ENCODE data around the gene SLC17A8.

SLC17A8 gene

DNA sequence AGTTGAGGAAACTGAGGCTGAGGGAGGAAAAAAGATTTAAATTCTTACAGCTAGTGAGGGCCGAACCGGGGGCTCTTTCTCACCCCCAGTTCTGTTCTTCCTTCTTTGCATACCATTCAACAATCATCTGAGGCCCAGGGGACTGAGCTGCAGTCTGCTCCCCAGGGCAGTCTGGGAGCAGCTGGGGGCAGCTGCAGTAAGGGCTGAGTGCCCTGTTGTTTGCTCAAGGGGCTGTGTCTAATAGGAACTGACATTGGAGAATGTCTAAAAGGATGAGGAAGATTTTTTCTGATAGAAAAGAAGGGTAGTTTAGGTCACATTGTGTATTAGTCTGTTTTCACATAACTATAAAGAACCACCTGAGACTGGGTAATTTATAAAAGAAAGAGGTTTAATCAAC is 42.2 kb downstream of the SLC17A8 start:
- DNase-seq (ENCODE audit: insufficient read length, low spot score): no peak
- FAIRE-seq: no peak
- TF ChIP-seq, protein P1, sequence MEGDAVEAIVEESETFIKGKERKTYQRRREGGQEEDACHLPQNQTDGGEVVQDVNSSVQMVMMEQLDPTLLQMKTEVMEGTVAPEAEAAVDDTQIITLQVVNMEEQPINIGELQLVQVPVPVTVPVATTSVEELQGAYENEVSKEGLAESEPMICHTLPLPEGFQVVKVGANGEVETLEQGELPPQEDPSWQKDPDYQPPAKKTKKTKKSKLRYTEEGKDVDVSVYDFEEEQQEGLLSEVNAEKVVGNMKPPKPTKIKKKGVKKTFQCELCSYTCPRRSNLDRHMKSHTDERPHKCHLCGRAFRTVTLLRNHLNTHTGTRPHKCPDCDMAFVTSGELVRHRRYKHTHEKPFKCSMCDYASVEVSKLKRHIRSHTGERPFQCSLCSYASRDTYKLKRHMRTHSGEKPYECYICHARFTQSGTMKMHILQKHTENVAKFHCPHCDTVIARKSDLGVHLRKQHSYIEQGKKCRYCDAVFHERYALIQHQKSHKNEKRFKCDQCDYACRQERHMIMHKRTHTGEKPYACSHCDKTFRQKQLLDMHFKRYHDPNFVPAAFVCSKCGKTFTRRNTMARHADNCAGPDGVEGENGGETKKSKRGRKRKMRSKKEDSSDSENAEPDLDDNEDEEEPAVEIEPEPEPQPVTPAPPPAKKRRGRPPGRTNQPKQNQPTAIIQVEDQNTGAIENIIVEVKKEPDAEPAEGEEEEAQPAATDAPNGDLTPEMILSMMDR (IDR thresholded peaks at IDR 0.05; ENCODE audit: insufficient read depth, missing control alignments): no peak

DNA sequence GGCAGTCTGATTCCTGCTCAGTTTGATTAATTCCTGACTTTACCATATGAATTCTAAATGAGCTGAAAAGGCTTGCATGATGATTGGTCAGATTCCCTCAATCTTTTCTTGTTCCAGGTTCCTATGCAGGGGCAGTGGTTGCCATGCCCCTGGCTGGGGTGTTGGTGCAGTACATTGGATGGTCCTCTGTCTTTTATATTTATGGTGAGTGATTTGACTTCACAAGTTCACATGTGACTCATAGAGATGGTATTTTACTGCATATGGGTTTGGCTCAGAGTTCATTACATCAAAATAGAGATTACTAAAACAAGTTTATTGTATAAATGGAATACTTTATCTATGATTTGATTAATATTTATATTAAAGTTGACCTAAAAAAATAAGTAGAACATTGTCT is 44.8 kb downstream of the SLC17A8 start:
- FAIRE-seq (no peak), DNase-seq (ENCODE audit: insufficient read length, low spot score) (no peak)
- TF ChIP-seq, protein P1 (IDR thresholded peaks at IDR 0.05; ENCODE audit: insufficient read depth, missing control alignments): no peak

DNA sequence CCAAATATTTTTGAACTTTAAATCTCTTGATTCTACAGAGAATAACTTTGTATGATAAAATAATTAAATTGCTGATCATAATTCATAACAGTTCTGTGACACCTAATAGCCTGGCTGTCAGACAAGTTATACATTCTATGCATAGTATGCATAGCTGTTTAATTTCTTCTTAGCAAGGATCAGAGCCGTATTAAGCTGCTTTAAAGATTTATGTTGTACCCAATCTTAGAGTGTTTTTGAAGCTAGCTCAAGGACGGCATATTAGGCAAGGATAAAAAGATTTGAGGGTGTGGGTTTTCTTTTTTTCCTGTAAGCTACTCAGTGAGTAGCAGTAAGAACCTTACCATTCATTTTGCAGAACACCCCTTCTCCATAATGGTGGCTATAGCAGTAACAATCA is 45.9 kb downstream of the SLC17A8 start:
- TF ChIP-seq, protein P1 (IDR thresholded peaks at IDR 0.05; ENCODE audit: insufficient read depth, missing control alignments): no peak
- FAIRE-seq (peak; percentile 92), DNase-seq (ENCODE audit: insufficient read length, low spot score) (no peak)

DNA sequence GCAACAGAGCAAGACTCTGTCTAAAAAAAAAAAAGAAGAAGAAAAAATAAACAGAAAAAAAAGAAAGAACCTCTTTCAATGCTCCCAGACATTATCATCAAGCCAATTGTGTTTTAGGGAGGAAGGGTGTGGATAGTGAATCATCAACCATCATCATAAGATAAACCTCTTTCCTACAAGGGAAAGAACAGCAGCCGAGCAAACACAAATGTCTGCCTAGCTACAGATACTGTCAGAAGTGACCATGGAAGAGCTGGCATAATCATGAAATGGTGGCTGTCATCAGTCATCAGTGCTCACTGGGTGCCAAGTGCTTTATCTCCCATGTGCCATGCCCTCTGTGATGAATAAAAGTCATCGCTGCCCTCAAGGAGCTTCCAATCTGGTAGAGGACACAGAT is 46.6 kb downstream of the SLC17A8 start:
- no peak for DNase-seq (ENCODE audit: insufficient read length, low spot score)
- TF ChIP-seq, protein P1 (IDR thresholded peaks at IDR 0.05; ENCODE audit: insufficient read depth, missing control alignments): no peak
- no peak for FAIRE-seq

DNA sequence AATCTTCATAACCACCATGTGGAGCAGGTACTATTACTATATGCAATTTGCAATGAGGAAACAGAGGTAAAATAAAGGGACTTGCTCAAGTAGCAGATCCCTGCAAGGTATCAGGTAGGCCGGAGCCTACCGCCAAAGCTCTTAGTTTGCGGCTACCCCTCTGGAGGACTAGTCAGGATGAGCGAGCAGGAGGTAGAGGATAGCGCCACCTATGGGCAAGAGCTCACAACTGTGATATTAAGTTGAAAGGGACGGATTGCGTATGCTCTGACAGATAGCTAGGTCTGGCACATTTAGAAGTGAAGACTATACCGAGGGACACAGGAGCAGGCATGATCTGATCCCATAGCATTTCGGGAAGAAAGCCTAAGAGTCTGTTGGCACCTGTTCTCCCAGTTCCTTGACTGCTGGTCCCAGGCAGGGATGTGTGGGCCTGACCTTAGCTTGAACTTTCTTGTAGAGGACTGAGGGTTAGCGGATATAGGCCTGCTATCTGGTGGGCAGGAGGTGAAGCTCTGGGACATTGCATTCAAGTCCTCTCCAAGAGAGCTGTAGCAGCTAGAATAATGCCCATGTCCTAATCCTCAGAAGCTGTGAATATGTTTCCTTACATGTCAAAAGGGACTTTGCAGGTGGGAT is 48.0 kb downstream of the SLC17A8 start:
- DNase-seq (ENCODE audit: insufficient read length, low spot score) (no peak), FAIRE-seq (no peak)
- TF ChIP-seq, protein P1 (IDR thresholded peaks at IDR 0.05; ENCODE audit: insufficient read depth, missing control alignments): peak; percentile 40

DNA sequence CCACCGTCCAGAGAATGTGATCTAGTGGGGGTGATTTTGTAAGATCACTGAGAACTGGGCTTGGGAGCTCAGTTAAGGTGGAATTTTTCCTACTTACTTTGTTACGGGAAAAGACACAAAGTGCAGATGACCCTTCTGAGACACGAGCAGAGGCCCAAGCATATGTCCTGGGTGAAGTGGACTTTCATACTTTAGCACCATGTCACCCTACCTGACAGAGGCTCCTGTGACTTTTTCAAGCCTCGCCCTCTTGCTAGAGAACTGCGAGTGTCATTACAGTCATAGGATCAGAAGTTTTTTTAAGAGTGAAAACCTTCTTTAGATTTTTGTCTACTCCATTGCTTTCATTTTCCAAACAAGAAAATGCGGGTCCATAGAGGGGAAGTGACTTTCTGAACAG is 56.1 kb downstream of the SLC17A8 start:
- TF ChIP-seq, protein P1 (IDR thresholded peaks at IDR 0.05; ENCODE audit: insufficient read depth, missing control alignments): no peak
- no peak for FAIRE-seq
- no peak for DNase-seq (ENCODE audit: insufficient read length, low spot score)

DNA sequence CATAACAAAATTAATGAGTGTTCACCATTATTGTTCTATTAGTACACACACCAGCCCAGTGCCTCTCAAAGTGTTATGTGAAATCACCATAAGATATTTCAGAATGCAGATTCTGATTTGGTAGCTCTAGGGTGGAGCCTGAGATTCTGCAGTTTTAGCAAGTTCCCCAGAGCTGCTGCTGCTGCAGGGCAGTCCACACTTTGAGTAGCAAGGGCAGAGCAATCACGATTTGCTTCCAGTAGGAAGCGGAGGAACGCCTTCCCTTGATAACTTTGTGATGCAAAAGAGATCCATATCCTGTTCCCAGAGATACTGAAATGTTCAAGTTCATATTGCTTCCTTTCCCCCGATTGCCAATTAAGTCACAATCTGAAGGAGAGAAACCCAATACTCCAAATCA is 57.9 kb downstream of the SLC17A8 start:
- TF ChIP-seq, protein P1 (IDR thresholded peaks at IDR 0.05; ENCODE audit: insufficient read depth, missing control alignments): no peak
- DNase-seq (ENCODE audit: insufficient read length, low spot score) (no peak), FAIRE-seq (no peak)

All from D721Med (cell line).